Measurements from ENCODE around the gene C14orf93.

C14orf93 gene

DNA sequence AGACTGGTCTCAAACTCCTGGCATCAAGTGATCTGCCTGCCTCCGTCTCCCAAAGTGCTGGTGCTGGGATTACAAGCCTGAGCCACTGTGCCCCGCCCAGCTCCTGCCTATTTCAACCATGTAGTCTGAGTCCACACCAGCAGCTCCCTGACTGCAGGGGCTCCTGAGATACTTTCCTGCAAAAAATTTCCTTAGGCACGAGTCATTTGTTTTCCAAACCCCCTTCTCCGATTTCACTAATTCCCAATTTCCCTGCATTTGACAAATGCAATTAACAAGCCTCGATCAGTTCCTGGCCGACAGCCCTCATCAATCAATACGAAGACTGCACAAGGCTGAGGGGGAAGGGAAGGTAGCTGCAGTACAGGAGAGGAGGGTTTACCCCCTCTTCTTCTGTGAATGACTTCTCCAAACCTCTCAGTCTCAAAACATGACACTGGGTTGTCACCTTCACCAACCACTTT lies 14.7 kb upstream of the C14orf93 start:
- Histone ChIP-seq H3K9me3 (no peaks in the 10 kb centered on the region), H3K4me1 (ENCODE audit: control insufficient read depth in 1 of 2, insufficient read depth in 1 of 2, low read depth in 1 of 2, low read length in 1 of 2) (peaks cover 8 to 17% of the 10 kb centered on the region in 2 experiments), H3K27ac (no peak overlapping the region), H3K36me3 (no peaks in the 10 kb centered on the region), H3K4me3 (ENCODE audit: low read depth in 1 of 2, low read length in 1 of 2) (no peak overlapping the region), H3K27me3 (no peaks in the 10 kb centered on the region)
- TF ChIP-seq, protein P1, sequence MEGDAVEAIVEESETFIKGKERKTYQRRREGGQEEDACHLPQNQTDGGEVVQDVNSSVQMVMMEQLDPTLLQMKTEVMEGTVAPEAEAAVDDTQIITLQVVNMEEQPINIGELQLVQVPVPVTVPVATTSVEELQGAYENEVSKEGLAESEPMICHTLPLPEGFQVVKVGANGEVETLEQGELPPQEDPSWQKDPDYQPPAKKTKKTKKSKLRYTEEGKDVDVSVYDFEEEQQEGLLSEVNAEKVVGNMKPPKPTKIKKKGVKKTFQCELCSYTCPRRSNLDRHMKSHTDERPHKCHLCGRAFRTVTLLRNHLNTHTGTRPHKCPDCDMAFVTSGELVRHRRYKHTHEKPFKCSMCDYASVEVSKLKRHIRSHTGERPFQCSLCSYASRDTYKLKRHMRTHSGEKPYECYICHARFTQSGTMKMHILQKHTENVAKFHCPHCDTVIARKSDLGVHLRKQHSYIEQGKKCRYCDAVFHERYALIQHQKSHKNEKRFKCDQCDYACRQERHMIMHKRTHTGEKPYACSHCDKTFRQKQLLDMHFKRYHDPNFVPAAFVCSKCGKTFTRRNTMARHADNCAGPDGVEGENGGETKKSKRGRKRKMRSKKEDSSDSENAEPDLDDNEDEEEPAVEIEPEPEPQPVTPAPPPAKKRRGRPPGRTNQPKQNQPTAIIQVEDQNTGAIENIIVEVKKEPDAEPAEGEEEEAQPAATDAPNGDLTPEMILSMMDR (IDR thresholded peaks at IDR 0.05) = no peak

- no peaks in the 10 kb centered on the region for H3K27me3 ChIP-seq
- no peaks in the 10 kb centered on the region for H3K36me3 ChIP-seq
- TF ChIP-seq, protein P1 (IDR thresholded peaks at IDR 0.05) = no peak
- H3K27ac ChIP-seq = no peak overlapping the region
- no peak overlapping the region for H3K4me3 ChIP-seq (ENCODE audit: low read depth in 1 of 2, low read length in 1 of 2)
- H3K4me1 ChIP-seq (ENCODE audit: control insufficient read depth in 1 of 2, insufficient read depth in 1 of 2, low read depth in 1 of 2, low read length in 1 of 2) = peaks cover 8 to 17% of the 10 kb centered on the region in 2 experiments
- no peaks in the 10 kb centered on the region for H3K9me3 ChIP-seq
Measured at GRCh38 chr14:23023795-23024152, 13.8 kb upstream of the C14orf93 start.

- Histone ChIP-seq H3K36me3 (no peaks in the 10 kb centered on the region), H3K27ac (no peak overlapping the region), H3K9me3 (no peaks in the 10 kb centered on the region), H3K4me1 (ENCODE audit: control insufficient read depth in 1 of 2, insufficient read depth in 1 of 2, low read depth in 1 of 2, low read length in 1 of 2) (peaks cover 8 to 17% of the 10 kb centered on the region in 2 experiments), H3K27me3 (no peaks in the 10 kb centered on the region), H3K4me3 (ENCODE audit: low read depth in 1 of 2, low read length in 1 of 2) (no peak overlapping the region)
- TF ChIP-seq, protein P1 (IDR thresholded peaks at IDR 0.05) = no peak
Measured at GRCh38 chr14:23023022-23023794, 13.3 kb upstream of the C14orf93 start.

GRCh38 chr14:23021889-23022442 lies 12.0 kb upstream of the C14orf93 start:
- Histone ChIP-seq H3K27me3 (no peaks in the 10 kb centered on the region), H3K4me3 (ENCODE audit: low read depth in 1 of 2, low read length in 1 of 2) (no peak overlapping the region), H3K27ac (no peak overlapping the region), H3K4me1 (ENCODE audit: control insufficient read depth in 1 of 2, insufficient read depth in 1 of 2, low read depth in 1 of 2, low read length in 1 of 2) (peaks cover 8 to 17% of the 10 kb centered on the region in 2 experiments), H3K36me3 (no peaks in the 10 kb centered on the region), H3K9me3 (no peaks in the 10 kb centered on the region)
- TF ChIP-seq, protein P1 (IDR thresholded peaks at IDR 0.05) = no peak

DNA sequence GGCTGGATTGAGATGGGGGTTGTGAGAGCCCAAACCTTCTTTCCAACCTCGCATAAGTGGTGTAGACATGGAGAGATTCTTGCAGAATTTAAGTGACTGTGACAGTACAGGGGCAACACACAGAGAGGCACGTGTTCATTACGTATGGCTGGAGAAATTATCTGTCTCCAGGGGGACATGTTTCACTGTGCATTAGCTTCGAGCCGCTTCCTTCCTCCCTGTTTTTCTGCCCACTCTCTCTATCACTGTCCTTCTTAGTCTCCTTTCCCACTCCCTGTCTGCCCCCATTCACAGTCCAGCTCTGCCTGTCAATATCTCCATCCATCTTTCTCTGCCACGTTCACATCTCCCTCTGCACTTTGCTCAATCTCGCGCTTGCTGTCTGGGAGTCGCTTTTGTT lies 11.5 kb upstream of the C14orf93 start:
- Histone ChIP-seq H3K4me1 (ENCODE audit: control insufficient read depth in 1 of 2, insufficient read depth in 1 of 2, low read depth in 1 of 2, low read length in 1 of 2) (peaks cover 8 to 17% of the 10 kb centered on the region in 2 experiments), H3K27me3 (no peaks in the 10 kb centered on the region), H3K36me3 (no peaks in the 10 kb centered on the region), H3K9me3 (no peaks in the 10 kb centered on the region), H3K4me3 (ENCODE audit: low read depth in 1 of 2, low read length in 1 of 2) (no peak overlapping the region), H3K27ac (no peak overlapping the region)
- TF ChIP-seq, protein P1 (IDR thresholded peaks at IDR 0.05) = no peak
